HL-60 (cell line): ENCODE measurements around the gene SAP30BP.

Experiments
- CTCF ChIP-seq: IDR thresholded peaks from one replicate; pipeline ENCODE4 v1.5.1; 2011; ENCODE audit warnings: low read length, control low read depth, inconsistent platforms; ENCODE audit not compliant: insufficient read depth
- POLR2AphosphoS5 ChIP-seq: IDR thresholded peaks from 2 replicates; pipeline ENCODE4 v1.6.1; 2012; ENCODE audit warnings: low read depth
- REST ChIP-seq: IDR thresholded peaks from 2 replicates; pipeline ENCODE4 v1.6.1; 2012; ENCODE audit warnings: low read depth; ENCODE audit not compliant: insufficient replicate concordance
- SPI1 ChIP-seq: IDR thresholded peaks from 2 replicates; pipeline ENCODE4 v1.6.1; 2012; ENCODE audit warnings: low read depth, mild to moderate bottlenecking, borderline replicate concordance

DNA sequence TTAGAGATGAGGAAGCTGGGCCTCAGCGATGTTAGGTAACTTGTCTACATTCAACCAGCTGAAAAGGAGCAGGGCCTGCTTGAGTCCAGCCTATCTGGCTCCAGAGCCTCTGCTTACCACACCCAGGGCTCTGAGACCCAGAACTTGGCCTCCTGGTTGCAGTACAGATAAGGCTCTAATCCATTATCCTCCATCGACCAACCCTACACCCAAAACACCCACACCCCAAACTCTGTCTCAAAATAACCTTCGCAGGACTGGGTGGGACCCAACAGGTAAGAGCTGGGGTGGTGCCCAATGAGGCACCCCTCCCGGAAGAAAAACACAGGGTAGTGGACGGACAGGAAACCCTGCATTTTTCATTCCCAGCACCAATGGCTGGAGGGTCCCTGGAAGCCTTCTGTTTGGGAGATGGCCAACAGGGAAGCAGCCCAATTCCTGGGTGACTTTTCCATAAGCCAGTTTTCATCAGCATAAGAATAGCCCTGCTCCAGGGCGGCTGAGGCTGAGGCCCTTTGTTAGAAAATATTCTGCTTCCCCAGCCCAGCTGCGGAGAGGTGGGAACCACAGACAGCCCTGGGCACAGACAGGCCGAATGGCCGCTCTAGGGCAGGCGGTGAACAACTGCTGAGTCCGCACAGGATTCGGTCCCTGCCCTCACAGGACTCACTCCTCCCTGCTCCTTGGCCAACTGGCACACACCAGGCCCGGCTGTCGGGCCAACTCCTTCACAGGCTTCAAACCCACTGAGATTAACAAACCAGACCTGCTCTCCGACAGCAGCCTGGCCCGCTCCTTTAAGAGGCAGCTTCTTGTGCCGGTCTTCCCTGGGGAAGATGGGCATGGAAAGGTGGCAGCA, 24.1 kb upstream of the SAP30BP start:
- TF ChIP-seq CTCF (no peak), POLR2AphosphoS5 (no peak), SPI1 (no peak), REST (no peak)
